ENCODE results near the gene KIF26B. TPM values are rescaled to one million over a fixed set of nuclear protein-coding genes. Genes with fewer than 3 reads are reported as not detected.
A peak's percentile ranks its signal among the peaks of the same experiment; 100 is the strongest.
"Not testable (repeated sequence)": the region's sequence is repeated elsewhere in the genome, so short reads cannot be mapped to it uniquely, and the experiment has no call there.

The KIF26B gene
- total RNA-seq, 1 donor from 2014 or later = 0.45 TPM

DNA sequence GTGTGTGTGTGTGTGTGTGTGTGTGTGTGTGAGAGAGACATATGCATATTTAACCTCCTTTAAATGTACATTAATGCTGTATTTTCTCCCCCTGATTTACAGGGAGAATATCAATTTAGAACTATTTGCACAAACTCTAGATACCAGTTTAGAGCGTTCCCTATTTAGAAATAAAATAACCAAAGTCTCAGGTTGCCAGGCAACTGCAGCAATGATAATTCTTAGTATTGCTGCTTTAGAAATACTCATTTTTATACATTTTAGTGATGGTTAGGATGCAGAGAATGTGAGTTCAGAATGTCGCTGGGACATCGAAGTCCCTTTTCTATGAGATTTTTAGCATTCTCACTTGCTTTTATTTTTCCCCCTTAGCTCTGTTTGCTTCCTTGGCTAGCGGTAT lies 497.3 kb downstream of the KIF26B start:
- no peak for DNase-seq (ENCODE audit: low spot score)
- no peak for ATAC-seq
- intact Hi-C loops (cut with DNase I) = no loop called here

DNA sequence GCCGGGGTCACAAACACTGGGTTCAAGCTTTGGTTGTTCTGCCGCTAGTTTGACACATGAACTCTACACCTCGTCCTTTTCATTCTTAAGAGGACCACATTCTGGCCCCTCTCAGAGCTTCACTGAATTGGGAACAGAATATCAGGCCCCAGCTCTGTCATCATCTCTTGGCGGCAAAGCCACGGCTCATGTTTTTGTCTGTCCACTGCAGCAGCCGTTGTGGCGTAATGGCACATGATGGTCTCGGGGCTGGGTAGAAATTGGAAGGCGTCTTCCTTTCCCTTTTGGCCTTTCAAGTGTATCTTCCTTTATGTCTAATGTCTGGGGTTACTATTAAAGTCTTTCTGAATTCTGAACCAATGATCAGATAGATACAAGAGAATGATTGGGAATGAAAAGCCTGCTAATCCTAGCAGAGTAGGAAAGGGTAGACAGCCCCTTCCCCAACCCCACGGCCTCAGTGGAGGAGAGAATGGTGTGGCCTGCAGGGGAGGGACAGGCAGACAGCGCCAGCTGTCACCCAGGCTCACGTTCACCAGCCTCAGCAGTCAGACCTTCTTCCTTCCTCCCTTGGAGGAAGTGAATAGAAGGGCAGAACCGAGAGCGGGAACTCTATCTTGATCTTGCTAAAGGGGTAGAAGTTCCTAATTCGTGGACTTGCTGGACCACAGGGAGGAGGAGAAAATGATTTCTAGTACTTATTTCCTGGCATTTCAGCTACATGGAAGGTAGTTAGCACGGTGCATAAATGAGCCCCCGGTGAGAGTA lies 498.1 kb downstream of the KIF26B start:
- no peak for DNase-seq (ENCODE audit: low spot score)
- intact Hi-C loops (cut with DNase I) = no loop called here
- ATAC-seq = no peak

DNA sequence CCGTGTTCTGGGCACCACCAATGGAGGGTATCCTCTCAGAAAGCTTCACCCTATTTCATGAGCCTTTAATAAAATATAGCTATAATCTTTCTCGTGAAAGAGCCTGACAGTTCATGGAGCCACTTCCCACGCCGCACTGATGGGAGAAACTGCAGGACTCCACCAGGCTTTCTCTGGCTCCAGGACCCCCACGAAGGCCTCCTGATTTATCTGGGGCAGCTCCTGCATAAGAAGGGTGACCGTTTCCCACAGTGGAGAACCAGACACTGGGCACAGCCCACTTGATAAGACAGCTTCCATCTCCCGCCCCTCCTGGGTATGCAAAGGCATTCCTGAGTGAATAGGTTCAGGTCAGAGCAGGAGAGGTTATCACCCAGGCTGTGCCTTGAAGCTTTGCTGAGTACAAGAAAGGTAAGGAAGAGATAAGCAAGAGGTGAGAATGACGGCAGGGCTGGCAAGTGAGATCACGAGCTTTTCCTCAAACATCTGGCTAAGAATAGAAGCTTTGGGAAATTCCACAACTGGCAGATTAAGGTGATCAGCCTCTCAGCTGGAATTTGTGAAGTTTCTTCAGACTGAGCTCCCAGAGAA lies 499.8 kb downstream of the KIF26B start:
- DNase-seq (ENCODE audit: low spot score) (no peak), ATAC-seq (no peak)
- intact Hi-C loops (cut with DNase I) = no loop called here

DNA sequence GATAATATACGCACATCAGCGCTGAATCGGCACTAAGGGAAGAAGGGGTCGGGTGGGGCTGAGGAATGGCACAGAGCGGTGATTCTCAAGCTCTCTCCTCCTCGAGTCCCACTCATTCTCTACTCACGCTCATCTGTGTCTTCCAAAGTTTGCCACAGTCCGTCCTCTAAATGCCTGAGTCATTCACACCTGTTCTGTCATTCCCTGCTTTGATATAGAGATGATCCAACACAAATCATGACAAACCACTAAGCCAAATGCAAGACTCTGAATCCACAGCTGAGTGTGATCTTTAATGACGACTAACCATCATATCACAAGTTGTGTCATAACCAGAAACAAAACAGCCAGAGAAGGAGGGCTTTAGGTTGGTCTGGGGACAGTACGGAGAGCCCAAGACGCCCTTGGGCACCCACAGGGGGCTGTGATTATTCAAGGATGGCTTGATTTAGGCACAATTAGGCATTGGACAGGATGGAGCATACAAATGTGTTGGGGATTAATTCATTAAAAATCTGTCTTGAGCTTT lies 501.5 kb downstream of the KIF26B start:
- no peak for ATAC-seq
- intact Hi-C loops (cut with DNase I) = no loop called here

DNA sequence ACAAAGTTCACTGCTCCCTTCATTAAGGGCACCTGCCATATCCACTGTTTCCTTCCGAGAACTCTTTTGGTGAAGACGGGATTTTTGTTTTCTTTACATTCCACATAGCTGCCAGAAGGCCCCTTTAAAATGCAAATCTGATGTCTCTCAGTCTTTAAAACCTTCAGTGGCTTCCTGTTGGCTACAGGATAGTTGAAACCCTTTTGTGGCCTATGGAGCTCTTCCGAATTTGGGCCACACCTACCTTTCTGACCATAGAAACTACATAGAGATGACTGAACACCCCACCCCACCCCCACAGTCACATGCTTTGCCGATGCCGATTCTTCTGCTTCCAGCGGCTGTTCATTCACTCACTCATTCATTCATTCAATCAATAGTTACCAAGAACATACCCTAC lies 502.6 kb downstream of the KIF26B start:
- DNase-seq (ENCODE audit: low spot score) (no peak), ATAC-seq (no peak)
- intact Hi-C loops (cut with DNase I) = no loop called here

More for the DNA sequence above, 501.5 kb downstream of the KIF26B start:
- DNase-seq (ENCODE audit: low spot score) = no peak

DNA sequence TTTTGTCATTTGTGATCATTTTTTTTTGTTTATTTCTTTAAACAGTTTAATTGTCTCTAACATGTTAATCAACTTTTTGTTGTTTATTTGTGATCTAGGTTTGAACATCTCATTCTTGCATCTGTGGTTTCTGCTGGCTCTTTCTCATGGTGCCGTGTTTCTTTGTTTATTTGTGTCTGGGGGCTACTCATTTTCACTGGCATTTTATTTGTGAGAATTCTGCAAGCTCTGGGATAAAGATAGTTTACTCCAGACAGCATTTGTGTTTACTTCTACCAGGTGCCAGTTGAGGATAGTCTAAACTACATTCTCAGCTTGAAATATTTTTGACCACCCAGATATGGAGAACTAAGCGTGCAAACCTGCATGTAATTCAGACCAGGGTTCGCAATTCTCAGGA lies 508.6 kb downstream of the KIF26B start:
- intact Hi-C loops (cut with DNase I) = no loop called here
- ATAC-seq = no peak
- no peak for DNase-seq (ENCODE audit: low spot score)

DNA sequence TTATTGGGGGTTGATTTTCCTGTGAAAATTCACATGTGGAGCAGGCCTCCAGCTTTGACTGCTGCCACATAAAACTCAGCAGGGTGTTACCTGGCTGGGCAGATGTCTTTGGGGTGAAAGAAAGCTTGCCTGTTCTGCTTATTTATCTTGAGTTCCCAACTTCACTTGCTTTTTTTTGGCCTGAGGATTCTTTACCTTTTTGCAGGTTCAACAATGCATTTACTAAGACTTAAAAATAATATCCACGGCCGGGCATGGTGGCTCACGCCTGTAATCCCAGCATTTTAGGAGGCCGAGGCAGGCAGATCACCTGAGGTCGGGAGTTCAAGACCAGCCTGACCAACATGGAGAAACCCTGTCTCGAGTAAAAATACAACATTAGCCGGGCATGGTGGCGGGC lies 509.1 kb downstream of the KIF26B start:
- no peak for ATAC-seq
- DNase-seq (ENCODE audit: low spot score) = no peak
- intact Hi-C loops (cut with DNase I) = no loop called here

DNA sequence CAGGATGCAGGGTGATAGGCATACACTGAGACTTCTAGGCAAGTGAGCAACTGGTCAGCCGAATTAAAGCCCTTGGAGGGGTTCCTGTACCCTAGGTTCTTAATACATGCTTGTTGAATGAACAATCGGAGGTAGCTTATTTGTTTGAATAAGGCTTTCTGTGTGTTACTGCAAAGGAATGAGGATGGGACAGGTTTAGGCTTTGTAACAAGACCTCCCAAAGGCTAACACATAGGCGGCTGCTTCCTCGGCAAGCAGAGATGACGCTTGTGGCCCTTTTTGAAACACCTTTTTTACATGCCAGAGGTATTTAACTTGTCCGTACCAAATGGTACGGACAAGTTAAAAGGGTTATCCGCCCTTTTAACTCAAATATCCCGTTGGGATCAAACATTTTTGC lies 511.6 kb downstream of the KIF26B start:
- ATAC-seq = no peak
- DNase-seq (ENCODE audit: low spot score) = no peak
- intact Hi-C loops (cut with DNase I) = no loop called here

DNA sequence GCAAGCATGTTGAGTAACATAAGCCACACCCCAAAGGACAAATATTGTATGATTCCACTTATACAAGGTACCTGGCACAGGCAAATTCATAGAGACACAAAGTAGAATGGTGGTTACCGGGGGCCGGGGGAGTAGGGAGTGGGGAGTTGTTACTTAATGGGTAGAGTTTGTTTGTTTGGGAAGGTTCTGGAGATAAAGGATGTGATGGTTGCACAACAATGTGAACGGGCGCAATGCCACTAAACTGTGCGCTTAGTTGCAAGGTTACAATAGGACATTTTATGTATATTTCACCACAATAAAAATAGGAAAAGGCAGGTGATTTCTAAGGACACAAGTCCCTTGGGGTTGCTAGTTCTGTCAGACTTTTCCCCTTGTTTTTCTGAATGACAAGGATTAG lies 516.6 kb downstream of the KIF26B start:
- no peak for ATAC-seq
- intact Hi-C loops (cut with DNase I) = no loop called here
- DNase-seq (ENCODE audit: low spot score) = no peak

DNA sequence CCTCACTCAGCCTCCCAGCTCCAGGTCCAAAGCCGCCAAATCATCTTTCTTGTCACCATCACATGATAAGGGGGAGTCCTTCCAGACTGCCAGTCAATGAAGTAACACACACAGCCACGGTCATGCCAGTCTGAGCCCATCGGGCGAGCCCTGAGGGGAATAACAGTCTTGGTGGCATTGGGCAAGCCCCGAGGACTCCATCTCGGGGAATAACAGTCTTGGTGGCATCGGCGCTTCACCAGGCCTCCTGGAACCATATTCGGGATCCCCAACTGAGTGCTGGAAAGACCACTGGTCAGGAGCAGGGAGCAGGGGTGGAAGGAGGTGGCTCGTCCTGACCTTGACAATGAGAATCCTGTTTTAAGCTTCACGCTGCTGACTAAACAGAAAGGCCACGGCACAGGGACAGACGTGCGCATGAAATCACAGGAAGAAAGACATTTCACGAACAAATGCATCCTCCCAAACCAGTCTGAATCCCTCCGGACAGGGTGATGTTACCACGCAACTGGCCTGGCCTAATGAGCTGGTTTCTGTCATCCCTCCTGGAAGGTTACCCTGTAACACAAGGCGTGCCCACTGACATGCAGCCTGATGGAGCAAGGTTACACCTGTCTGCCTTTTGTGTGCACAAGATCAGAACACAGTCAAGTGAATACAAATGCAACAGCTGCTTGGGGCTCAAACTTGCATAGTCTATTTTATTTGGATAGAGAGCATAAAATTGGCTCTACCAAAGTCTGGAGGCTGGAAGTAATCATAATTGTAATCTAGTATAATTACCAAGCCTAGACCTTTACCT lies 517.4 kb downstream of the KIF26B start:
- DNase-seq (ENCODE audit: low spot score) (no peak), ATAC-seq (no peak)
- intact Hi-C loops (cut with DNase I) = no loop called here

DNA sequence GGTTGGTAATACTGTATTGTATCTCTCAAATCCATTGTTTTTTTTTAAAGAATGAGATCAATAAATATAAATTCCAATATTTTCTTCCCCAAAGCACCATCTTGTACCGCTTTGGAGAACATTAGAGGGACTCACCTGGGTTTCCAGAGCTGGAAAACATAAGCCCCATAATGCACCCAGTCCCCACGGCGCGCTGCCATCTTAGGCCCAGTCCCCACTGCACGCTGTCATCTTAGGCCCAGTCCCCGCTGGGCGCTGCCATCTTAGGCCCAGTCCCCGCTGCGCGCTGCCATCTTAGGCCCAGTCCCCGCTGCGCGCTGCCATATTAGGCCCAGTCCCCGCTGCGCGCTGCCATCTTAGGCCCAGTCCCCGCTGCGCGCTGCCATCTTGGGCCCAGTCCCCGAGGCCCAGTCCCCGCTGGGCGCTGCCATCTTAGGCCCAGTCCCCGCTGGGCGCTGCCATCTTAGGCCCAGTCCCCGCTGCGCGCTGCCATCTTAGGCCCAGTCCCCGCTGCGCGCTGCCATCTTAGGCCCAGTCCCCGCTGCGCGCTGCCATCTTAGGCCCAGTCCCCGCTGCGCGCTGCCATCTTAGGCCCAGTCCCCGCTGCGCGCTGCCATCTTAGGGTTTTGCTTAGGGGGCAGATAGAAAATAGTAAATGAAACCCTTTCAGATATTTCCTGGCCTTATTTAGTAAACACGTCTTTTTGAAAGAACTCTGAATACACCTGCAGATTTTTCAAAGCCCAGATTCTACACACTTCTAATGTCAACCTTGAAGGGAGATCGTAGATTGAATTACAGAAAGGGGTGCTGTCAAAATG lies 518.3 kb downstream of the KIF26B start:
- ATAC-seq; DNase-seq (ENCODE audit: low spot score); intact Hi-C loops (cut with DNase I): not testable (repeated sequence)

DNA sequence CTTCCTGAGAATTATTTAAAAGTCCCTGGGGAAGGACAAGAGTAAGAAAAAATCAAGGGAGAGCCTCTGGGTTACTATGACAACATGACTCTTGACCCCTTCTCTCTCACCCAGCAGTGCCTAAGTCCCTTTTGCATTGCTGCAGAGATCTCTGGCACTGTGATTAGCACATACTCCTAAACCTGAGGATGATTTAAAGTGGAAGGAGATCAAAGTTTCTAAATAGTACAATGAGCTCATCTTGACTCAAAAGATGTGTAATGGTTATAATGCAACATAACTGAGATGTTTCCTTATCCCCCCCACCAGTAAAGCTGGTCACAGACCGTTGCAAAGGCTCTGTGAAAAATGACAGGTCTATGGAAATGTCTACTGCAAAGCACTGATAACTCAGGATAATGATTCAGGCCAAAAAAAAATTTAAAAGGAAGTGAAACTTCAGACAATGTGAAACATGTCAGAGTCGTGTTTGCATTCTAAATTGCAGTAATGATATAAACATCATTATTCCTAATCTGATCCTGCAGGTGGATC lies 519.2 kb downstream of the KIF26B start:
- DNase-seq (ENCODE audit: low spot score) (no peak), ATAC-seq (no peak)
- intact Hi-C loops (cut with DNase I) = no loop called here

DNA sequence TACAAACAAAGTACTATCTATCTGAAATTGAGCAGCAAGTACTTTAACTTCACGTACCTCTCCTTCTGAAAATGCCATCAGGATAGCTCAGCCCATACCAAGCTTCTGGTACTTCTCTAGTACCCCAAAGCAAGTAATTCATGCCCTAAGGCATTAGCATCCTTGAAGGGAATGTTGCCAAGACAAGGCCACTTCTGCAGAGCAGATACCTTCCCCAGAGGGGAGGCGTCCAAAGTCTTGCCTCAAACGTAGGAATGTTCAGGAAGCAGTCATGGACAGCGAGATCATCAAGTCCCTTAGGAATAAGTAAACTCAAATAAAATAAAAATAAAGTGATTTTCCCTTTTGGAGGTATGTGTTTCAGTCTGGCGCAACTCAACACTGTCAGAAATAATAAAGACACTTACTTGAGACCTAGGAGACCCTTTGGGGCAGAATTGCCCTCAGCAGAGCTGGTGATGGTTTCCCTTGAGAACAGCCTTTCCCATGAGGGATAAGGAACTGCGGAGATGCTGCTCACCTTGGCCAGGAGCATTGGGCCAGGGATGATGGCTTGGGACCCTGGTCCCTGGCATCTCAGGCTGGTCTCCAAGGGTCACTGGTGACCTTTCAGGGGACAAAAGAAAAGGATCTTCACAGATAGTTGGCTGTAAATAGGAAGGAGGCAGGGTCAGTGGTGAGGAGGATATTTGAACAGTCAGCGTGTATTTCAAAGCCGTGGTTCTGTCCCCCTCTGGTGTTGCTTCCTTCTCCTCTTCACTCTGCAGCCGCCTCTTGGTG lies 522.9 kb downstream of the KIF26B start:
- DNase-seq (ENCODE audit: low spot score) = no peak
- no peak for ATAC-seq
- intact Hi-C loops (cut with DNase I) = no loop called here

DNA sequence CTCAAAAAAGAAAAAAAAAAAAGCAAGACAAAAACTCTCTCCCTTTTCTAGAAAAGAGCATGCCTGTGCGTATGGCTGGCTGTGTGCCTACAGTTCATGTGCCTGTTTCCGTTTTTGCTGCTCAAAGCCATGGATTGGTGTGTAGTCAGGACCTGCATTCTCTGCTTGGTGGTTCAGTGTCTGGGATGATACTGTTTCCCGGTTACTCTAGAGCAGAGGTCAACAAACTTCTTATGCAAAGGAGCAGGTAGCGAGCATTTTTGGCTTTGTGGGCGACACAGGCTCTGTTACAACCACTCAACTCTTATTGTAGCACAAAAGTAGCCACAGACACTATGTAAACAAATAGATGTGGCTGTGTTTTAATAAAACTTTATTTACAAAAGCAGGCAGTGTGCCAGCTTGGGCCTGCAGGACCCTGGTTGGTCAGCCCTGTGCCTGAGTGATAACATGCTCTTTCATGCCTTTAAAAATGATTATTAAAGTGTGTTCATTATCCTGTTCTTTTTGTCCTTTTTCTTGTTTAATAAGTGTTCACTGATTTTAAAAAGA lies 524.2 kb downstream of the KIF26B start:
- intact Hi-C loops (cut with DNase I) = no loop called here
- ATAC-seq = no peak
- peak; percentile 14 for DNase-seq (ENCODE audit: low spot score)

DNA sequence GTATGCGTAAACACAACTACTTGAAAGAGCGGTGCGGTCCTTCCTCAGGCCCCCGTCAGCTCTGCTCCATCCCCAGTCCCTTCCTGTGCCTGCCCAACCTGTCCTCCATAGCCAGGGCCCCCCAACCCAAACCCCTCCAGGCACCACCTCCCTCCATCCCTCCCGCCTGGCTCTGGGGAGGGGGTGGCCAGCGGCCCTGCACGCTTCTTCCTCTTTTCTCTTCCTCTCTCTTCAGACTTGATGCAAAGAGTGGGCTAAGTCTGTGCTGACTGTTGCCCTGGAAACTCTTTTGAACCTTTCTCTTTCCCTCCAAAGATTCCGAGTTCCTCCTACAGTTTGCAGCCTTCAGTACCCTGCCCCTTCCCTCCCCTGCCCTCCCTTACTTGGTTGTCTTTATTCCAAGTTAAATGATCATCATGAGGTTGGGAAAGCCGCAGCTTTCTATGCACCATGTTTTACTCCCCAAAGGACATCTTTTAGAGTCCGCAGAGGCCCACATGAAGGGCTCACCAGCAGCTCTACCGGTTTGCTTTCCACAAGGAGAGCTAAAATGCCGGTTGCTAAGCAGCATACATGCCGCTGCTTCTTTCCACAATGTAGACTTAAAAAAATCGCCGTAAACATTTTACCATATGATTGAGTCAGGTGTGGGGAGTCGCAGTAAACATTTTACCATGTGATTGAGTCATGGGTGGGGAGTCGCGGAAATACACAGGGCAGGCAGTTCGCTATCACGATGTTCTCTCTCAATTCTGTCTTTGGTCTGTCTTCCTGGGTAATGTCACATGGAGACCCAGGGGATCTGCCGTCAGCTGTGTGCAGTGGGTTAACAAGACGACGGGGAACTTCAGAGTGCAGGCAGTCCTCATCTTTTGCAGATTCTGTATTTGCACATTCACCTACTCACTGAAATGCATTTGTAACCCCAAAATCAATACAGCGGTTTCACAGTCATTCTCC lies 525.3 kb downstream of the KIF26B start:
- DNase-seq (ENCODE audit: low spot score) (peak; percentile 42), ATAC-seq (peak; percentile 55)
- intact Hi-C loops (cut with DNase I) = no loop called here
